Measurements from ENCODE around the gene PCDH9.
A peak's percentile ranks its signal among the peaks of the same experiment; 100 is the strongest.

PCDH9 gene

DNA sequence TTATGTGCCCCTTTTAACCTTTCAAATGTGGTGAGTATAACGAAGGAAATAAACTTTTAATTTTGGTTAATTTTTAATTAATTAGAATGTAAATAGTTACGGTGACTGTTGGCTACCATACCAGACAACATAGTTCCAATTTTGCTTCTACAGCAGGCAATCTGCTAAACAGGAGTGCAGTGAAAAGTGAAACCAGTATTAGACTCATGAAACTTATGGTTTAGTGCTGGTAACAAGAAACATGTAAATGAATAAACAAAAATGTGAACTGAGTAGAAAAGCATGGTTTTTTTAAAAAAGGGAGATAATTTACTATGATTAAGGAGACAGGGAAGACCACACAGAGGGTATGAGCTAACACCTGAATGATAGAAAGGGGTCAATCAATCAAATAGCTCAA, 478.4 kb downstream of the PCDH9 start:
- Histone ChIP-seq H3K79me2 (ENCODE audit: control insufficient read depth, insufficient read depth, low read length, unreplicated experiment) (no peaks in the 10 kb centered on the region), H2AFZ (ENCODE audit: low read length, unreplicated experiment) (no peak overlapping the region), H3K27ac (ENCODE audit: low read depth, low read length) (no peak overlapping the region), H3K4me1 (ENCODE audit: control insufficient read depth, insufficient read depth, low read length, unreplicated experiment) (no peaks in the 10 kb centered on the region), H3K4me3 (ENCODE audit: low read depth, low read length) (no peak overlapping the region), H3K36me3 (ENCODE audit: insufficient read depth, low read length) (no peaks in the 10 kb centered on the region), H3K27me3 (ENCODE audit: insufficient read depth, low read length) (no peaks in the 10 kb centered on the region)

DNA sequence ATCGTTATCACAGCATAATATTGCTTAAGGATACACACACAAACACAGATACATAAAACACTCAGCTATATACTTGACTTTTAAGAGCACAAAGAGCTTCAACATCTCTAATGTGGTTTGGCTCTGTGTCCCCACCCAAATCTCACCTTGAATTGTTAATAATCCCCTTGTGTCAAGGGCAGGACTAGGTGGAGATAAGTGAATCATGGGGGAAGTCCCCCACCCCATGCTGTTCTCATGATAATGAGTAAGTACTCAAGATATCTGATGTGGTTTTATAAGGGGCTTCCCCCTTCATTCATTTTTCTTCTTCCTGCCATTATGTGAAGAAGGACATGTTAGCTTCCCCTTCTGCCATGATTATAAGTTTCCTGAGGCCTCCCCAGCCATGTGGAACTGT, 481.4 kb downstream of the PCDH9 start:
- Histone ChIP-seq H2AFZ (ENCODE audit: low read length, unreplicated experiment) (no peak overlapping the region), H3K27ac (ENCODE audit: low read depth, low read length) (no peak overlapping the region), H3K4me3 (ENCODE audit: low read depth, low read length) (no peak overlapping the region), H3K36me3 (ENCODE audit: insufficient read depth, low read length) (no peaks in the 10 kb centered on the region), H3K27me3 (ENCODE audit: insufficient read depth, low read length) (no peaks in the 10 kb centered on the region), H3K79me2 (ENCODE audit: control insufficient read depth, insufficient read depth, low read length, unreplicated experiment) (no peaks in the 10 kb centered on the region), H3K4me1 (ENCODE audit: control insufficient read depth, insufficient read depth, low read length, unreplicated experiment) (no peaks in the 10 kb centered on the region)

DNA sequence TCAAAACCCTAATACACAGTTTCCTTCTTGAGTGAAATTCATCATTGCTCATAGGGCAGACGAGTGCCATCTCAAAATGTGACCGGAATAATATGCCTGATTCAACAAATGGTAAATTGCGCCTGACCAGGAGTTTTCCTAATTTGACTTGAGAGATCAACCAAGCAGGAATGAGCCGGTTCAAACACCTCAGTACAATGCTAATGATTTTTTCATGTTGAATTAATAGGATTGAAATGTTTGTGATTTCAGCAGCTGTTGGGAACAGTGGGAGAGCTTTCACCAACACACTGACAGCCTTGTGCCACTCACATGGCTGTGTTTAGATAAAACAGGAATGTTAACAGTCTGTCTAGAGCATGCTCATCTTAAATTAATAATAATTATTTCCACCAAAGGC, 484.8 kb downstream of the PCDH9 start:
- no peaks in the 10 kb centered on the region for H3K27me3 ChIP-seq (ENCODE audit: insufficient read depth, low read length)
- no peaks in the 10 kb centered on the region for H3K36me3 ChIP-seq (ENCODE audit: insufficient read depth, low read length)
- H3K79me2 ChIP-seq (ENCODE audit: control insufficient read depth, insufficient read depth, low read length, unreplicated experiment) = no peaks in the 10 kb centered on the region
- H3K4me3 ChIP-seq (ENCODE audit: low read depth, low read length) = no peak overlapping the region
- no peak overlapping the region for H2AFZ ChIP-seq (ENCODE audit: low read length, unreplicated experiment)
- no peak overlapping the region for H3K27ac ChIP-seq (ENCODE audit: low read depth, low read length)
- no peaks in the 10 kb centered on the region for H3K4me1 ChIP-seq (ENCODE audit: control insufficient read depth, insufficient read depth, low read length, unreplicated experiment)

DNA sequence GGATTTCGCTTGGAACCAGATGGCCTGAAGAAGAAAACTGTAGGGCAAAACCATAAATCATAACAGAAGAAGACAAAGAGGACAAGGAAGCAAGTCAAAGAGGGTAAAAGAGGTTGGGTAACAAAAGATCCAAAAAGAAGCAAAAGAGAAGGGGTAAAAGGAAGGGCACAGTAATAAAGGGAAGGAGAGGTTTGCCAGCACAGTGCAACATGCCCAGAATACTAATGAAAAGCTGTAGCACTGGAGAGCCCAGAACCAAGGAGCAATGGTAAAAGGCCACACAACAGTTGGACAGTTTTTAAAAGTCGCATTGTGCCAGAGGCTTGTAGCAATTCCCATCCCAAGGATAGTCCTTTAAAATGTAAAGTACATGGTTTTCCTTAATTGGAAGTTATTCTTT, 506.6 kb downstream of the PCDH9 start:
- no peak overlapping the region for H3K4me3 ChIP-seq (ENCODE audit: low read depth, low read length)
- H2AFZ ChIP-seq (ENCODE audit: low read length, unreplicated experiment) = no peak overlapping the region
- H3K36me3 ChIP-seq (ENCODE audit: insufficient read depth, low read length) = no peaks in the 10 kb centered on the region
- no peaks in the 10 kb centered on the region for H3K4me1 ChIP-seq (ENCODE audit: control insufficient read depth, insufficient read depth, low read length, unreplicated experiment)
- H3K27me3 ChIP-seq (ENCODE audit: insufficient read depth, low read length) = no peaks in the 10 kb centered on the region
- no peaks in the 10 kb centered on the region for H3K79me2 ChIP-seq (ENCODE audit: control insufficient read depth, insufficient read depth, low read length, unreplicated experiment)
- no peak overlapping the region for H3K27ac ChIP-seq (ENCODE audit: low read depth, low read length)

DNA sequence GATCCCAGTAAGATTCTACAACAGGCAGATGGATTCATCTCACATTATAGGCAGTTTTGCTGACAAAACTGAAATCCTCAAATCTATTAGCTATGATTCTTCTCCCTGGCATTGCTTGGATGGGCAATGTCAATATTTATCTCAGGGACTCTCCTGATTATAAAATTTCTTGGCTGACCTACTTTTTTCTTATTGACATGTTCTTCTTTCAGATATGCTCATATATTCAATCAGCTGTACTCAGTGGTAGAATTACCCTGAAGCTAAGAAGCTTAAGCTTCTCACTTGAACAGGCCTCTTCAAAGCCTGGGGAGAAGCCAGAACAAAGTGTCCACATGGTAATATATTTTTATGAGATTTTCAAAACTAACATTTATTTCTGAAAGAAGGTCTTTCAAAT, 513.6 kb downstream of the PCDH9 start:
- no peaks in the 10 kb centered on the region for H3K36me3 ChIP-seq (ENCODE audit: insufficient read depth, low read length)
- H3K27ac ChIP-seq (ENCODE audit: low read depth, low read length) = no peak overlapping the region
- H3K4me1 ChIP-seq (ENCODE audit: control insufficient read depth, insufficient read depth, low read length, unreplicated experiment) = no peaks in the 10 kb centered on the region
- H3K27me3 ChIP-seq (ENCODE audit: insufficient read depth, low read length) = no peaks in the 10 kb centered on the region
- H2AFZ ChIP-seq (ENCODE audit: low read length, unreplicated experiment) = no peak overlapping the region
- no peaks in the 10 kb centered on the region for H3K79me2 ChIP-seq (ENCODE audit: control insufficient read depth, insufficient read depth, low read length, unreplicated experiment)
- no peak overlapping the region for H3K4me3 ChIP-seq (ENCODE audit: low read depth, low read length)

DNA sequence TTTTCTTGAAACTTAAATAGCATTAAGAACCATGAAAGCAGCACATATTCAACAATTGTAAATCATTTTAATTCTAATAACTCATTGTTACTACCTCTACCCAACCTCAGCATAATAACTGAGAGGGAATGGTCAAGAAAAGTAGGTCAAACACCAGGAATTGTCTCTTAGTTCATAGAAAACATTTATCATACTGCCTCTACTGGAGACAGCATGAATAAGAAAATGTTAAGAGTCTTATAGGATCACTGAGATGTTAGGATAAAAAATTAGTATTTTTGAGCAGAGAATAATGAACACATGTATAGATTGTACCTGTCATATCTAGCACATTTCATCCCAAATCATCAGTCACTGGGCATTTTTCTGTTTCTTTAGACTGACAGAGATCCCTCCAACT, 515.3 kb downstream of the PCDH9 start:
- Histone ChIP-seq H3K4me3 (ENCODE audit: low read depth, low read length) (no peak overlapping the region), H3K36me3 (ENCODE audit: insufficient read depth, low read length) (no peaks in the 10 kb centered on the region), H3K27ac (ENCODE audit: low read depth, low read length) (no peak overlapping the region), H2AFZ (ENCODE audit: low read length, unreplicated experiment) (no peak overlapping the region), H3K79me2 (ENCODE audit: control insufficient read depth, insufficient read depth, low read length, unreplicated experiment) (no peaks in the 10 kb centered on the region), H3K4me1 (ENCODE audit: control insufficient read depth, insufficient read depth, low read length, unreplicated experiment) (no peaks in the 10 kb centered on the region), H3K27me3 (ENCODE audit: insufficient read depth, low read length) (no peaks in the 10 kb centered on the region)

DNA sequence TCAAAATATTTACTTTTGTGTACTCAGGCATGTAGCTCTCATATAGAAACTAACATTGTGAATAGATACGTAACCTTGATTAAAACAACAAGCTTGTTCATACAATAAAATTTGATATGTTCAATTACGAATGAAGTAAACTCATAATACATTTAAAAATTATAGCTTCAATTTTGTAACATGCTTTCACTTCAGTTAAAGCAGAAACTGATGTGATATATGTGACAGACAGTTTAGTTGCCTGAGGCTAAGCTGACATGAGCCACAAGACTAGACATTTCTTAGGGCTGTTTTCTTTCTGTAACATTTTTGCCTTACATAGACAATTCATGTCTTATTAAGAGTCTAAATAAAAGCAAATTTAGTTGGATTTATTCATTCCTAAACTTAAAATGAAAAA, 526.0 kb downstream of the PCDH9 start:
- no peaks in the 10 kb centered on the region for H3K4me1 ChIP-seq (ENCODE audit: control insufficient read depth, insufficient read depth, low read length, unreplicated experiment)
- peak overlapping the region; percentile 66 for H2AFZ ChIP-seq (ENCODE audit: low read length, unreplicated experiment)
- no peak overlapping the region for H3K4me3 ChIP-seq (ENCODE audit: low read depth, low read length)
- H3K36me3 ChIP-seq (ENCODE audit: insufficient read depth, low read length) = no peaks in the 10 kb centered on the region
- H3K27me3 ChIP-seq (ENCODE audit: insufficient read depth, low read length) = no peaks in the 10 kb centered on the region
- no peaks in the 10 kb centered on the region for H3K79me2 ChIP-seq (ENCODE audit: control insufficient read depth, insufficient read depth, low read length, unreplicated experiment)
- H3K27ac ChIP-seq (ENCODE audit: low read depth, low read length) = no peak overlapping the region

DNA sequence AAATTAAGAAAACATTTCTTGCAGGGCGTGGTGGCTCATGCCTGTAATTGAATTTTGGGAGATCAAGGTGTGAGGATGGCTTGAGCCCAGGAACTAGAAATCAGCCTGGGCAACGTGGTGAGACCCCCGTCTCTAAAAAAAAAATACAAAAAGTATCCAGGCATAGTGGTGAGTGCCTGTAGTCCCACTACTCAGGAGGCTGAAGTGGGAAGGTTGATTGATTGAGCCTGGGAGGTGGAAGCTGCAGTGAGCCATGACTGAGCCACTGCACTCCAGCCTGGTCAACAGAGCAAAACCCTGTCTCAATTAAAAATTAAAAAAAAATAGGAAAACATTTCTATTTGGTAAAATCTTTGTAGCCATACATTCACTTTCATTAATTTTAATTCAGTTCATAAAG, 526.5 kb downstream of the PCDH9 start:
- Histone ChIP-seq H3K79me2 (ENCODE audit: control insufficient read depth, insufficient read depth, low read length, unreplicated experiment) (no peaks in the 10 kb centered on the region), H3K36me3 (ENCODE audit: insufficient read depth, low read length) (no peaks in the 10 kb centered on the region), H3K4me1 (ENCODE audit: control insufficient read depth, insufficient read depth, low read length, unreplicated experiment) (no peaks in the 10 kb centered on the region), H2AFZ (ENCODE audit: low read length, unreplicated experiment) (no peak overlapping the region), H3K27me3 (ENCODE audit: insufficient read depth, low read length) (no peaks in the 10 kb centered on the region), H3K27ac (ENCODE audit: low read depth, low read length) (no peak overlapping the region), H3K4me3 (ENCODE audit: low read depth, low read length) (no peak overlapping the region)

DNA sequence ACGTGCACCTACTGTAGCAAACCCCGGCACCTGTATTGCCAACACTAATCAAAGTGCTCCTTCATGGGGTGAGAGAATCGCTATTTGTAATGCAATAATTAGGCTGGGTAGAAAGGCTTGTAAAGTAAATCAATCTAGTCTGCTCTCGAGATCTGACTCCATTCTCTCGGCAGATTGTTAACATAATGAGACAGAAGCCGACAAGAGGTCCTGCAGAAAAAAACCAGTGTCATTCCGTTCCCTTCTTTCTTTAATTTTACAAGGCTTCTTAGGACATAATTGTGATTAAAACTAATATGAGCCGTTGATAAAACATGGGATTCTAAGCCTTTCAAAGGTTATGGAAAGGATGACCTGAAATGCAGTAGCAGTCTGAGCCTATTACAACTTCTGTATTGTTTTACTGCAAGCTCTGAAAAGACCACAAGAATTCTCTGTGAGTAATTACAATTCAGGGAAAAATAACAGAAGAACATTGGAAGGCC, 530.0 kb downstream of the PCDH9 start:
- Histone ChIP-seq H2AFZ (ENCODE audit: low read length, unreplicated experiment) (no peak overlapping the region), H3K4me3 (ENCODE audit: low read depth, low read length) (no peak overlapping the region), H3K27ac (ENCODE audit: low read depth, low read length) (no peak overlapping the region), H3K36me3 (ENCODE audit: insufficient read depth, low read length) (no peaks in the 10 kb centered on the region), H3K4me1 (ENCODE audit: control insufficient read depth, insufficient read depth, low read length, unreplicated experiment) (no peaks in the 10 kb centered on the region), H3K79me2 (ENCODE audit: control insufficient read depth, insufficient read depth, low read length, unreplicated experiment) (no peaks in the 10 kb centered on the region), H3K27me3 (ENCODE audit: insufficient read depth, low read length) (no peaks in the 10 kb centered on the region)

DNA sequence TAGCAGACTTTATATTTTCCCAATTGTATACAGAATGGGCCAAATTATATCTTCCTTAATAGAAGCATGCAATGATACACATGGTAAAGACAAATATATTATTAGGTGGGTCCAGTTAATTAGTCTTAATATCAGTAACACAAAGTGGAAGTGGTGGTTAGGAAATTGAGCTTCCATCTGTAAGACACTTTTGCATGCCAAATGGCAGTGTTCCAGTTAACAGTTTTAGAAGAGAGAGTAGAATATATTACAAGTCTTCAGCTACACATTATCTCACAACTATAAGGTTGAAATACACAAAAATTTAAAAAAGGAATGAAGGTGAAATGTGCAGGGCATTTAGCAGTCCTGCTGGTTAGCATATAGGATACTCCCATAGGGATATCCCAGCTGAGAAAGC, 536.5 kb downstream of the PCDH9 start:
- H3K4me3 ChIP-seq (ENCODE audit: low read depth, low read length) = no peak overlapping the region
- H3K36me3 ChIP-seq (ENCODE audit: insufficient read depth, low read length) = no peaks in the 10 kb centered on the region
- no peaks in the 10 kb centered on the region for H3K79me2 ChIP-seq (ENCODE audit: control insufficient read depth, insufficient read depth, low read length, unreplicated experiment)
- H2AFZ ChIP-seq (ENCODE audit: low read length, unreplicated experiment) = no peak overlapping the region
- no peaks in the 10 kb centered on the region for H3K4me1 ChIP-seq (ENCODE audit: control insufficient read depth, insufficient read depth, low read length, unreplicated experiment)
- H3K27ac ChIP-seq (ENCODE audit: low read depth, low read length) = no peak overlapping the region
- H3K27me3 ChIP-seq (ENCODE audit: insufficient read depth, low read length) = no peaks in the 10 kb centered on the region

DNA sequence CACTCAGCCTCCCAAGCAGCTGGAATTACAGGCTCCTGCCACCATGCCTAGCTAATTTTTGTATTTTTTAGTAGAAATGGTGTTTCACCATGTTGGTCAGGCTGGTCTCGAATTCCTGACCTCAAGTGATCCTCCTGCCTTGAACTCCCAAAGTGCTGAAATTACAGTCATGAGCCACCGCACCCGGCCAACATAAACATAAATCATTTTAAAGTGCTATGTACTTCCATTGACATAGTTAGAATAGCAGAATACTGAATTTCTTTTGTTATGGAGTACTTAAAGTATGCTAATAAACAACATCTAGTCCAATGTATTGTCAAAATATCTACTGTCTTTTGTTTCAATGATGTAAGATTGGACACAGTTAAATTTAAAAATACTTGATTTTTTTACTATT, 539.0 kb downstream of the PCDH9 start:
- H2AFZ ChIP-seq (ENCODE audit: low read length, unreplicated experiment) = no peak overlapping the region
- no peaks in the 10 kb centered on the region for H3K27me3 ChIP-seq (ENCODE audit: insufficient read depth, low read length)
- H3K79me2 ChIP-seq (ENCODE audit: control insufficient read depth, insufficient read depth, low read length, unreplicated experiment) = no peaks in the 10 kb centered on the region
- H3K27ac ChIP-seq (ENCODE audit: low read depth, low read length) = no peak overlapping the region
- no peaks in the 10 kb centered on the region for H3K36me3 ChIP-seq (ENCODE audit: insufficient read depth, low read length)
- H3K4me3 ChIP-seq (ENCODE audit: low read depth, low read length) = no peak overlapping the region
- peaks cover 7% of the 10 kb centered on the region for H3K4me1 ChIP-seq (ENCODE audit: control insufficient read depth, insufficient read depth, low read length, unreplicated experiment)
